ENCODE data around the gene NOP58.

DNA sequence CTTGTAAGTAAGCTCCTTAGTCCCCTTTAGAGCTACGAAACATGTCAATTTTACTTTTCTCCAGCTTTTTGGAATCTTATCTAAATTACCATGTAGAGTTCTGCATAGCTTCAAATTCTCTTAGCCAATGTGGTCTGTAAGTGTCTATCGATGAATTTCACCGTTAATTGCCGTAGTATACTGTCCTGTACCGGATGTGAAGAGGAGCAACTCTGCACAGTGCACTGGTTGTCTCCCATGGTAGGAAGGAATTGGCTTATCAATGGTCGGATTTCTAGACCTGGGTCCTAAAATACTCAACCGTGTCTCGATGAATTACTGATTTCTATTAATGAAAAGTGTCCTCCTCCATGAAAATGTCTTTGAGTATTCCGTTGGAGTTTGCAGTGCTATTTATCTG is 1.9 kb downstream of the NOP58 start:
- TF ChIP-seq, protein P1, sequence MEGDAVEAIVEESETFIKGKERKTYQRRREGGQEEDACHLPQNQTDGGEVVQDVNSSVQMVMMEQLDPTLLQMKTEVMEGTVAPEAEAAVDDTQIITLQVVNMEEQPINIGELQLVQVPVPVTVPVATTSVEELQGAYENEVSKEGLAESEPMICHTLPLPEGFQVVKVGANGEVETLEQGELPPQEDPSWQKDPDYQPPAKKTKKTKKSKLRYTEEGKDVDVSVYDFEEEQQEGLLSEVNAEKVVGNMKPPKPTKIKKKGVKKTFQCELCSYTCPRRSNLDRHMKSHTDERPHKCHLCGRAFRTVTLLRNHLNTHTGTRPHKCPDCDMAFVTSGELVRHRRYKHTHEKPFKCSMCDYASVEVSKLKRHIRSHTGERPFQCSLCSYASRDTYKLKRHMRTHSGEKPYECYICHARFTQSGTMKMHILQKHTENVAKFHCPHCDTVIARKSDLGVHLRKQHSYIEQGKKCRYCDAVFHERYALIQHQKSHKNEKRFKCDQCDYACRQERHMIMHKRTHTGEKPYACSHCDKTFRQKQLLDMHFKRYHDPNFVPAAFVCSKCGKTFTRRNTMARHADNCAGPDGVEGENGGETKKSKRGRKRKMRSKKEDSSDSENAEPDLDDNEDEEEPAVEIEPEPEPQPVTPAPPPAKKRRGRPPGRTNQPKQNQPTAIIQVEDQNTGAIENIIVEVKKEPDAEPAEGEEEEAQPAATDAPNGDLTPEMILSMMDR (IDR thresholded peaks at IDR 0.05), result no peak
- TF ChIP-seq POLR2A (IDR thresholded peaks at IDR 0.05), result no peak

All from uterus (tissue), 2 donors.